HG03575 (cell line): ENCODE data around the gene CCDC15.
"Not testable (repeated sequence)": the region's sequence is repeated elsewhere in the genome, so short reads cannot be mapped to it uniquely, and the experiment has no call there.

Experiments
- ATAC-seq: cut with Tn5 transposase; IDR thresholded peaks from one replicate; pipeline ENCODE4 v1.9.1; 2021; ENCODE audit not compliant: unreplicated experiment, insufficient number of reproducible peaks, low FRiP score; ENCODE audit errors: extremely low read depth

CCDC15 gene

DNA sequence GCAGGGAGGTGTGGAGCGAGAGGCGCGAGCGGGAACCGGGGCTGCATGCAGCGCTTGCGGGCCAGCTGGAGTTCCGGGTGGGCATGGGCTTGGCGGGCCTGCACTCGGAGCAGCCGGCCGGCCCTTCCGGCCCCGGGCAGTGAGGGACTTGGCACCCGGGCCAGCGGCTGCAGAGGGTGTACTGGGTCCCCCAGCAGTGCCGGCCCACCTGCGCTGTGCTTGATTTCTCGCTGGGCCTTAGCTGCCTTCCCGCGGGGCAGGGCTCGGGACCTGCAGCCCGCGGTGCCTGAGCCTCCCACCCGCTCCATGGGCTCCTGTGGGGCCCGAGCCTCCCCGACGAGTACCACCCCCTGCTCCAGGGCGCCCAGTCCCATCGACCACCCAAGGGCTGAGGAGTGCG lies 135.5 kb downstream of the CCDC15 start:
- not testable (repeated sequence) for ATAC-seq

DNA sequence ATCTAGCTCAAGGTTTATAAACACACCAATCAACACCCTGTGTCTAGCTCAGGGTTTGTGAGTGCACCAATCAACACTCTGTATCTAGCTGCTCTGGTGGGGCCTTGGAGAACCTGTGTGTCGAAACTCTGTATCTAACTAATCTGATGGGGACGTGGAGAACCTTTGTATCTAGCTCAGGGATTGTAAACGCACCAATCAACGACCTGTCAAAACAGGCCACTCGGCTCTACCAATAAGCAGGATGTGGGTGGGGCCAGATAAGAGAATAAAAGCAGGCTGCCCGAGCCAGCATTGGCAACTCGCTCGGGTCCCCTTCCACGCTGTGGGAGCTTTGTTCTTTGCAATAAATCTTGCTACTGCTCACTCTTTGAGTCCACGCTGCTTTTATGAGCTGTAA lies 136.1 kb downstream of the CCDC15 start:
- ATAC-seq: not testable (repeated sequence)

DNA sequence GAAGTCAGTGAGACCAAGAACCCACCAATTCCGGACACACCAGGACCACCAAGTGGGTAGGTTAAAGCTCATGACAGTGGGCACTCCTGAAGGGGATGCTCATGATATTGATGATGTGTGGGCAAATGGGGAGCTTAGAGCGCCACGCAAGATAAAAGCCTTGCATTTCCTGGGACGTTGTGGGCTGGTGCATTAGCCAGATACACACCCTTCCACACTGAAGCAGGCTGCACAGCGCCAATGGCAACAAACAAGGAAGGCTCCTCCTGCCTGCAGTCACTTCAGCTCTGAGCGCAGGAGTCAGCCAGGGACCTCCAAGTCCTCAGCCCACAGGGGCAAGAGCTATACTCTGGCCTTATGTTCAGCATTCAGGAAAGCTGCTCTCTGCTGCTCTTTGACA lies 136.8 kb downstream of the CCDC15 start:
- ATAC-seq: no peak
